IMR-90 (cell line): ENCODE measurements around the gene EHHADH. TPM values are rescaled to one million over a fixed set of nuclear protein-coding genes. Genes with fewer than 3 reads are reported as not detected.
A peak's percentile ranks its signal among the peaks of the same experiment; 100 is the strongest.

Source experiments
- ATAC-seq: fragments of 200-7000 bp; cut with Tn5 transposase; 2 replicates; pipeline ENCODE4 v1.9.1; 2020; ENCODE audit warnings: low read depth, mild to moderate bottlenecking, moderate library complexity
- BruUV-seq: library from RNA; stranded (reverse); fragments of 400-500 nt; replicated peaks from 2 replicates; lab custom pipeline; 2021; lab: Mats Ljungman, UMichigan
- CTCF ChIA-PET: fragments of 300-600 bp; formaldehyde crosslinking; extraction: SDS; loops from one replicate; lab custom pipeline; 2021; ENCODE audit warnings: antibody characterized with exemption; lab: Yijun Ruan, JAX
- POLR2A ChIA-PET: fragments of 300-600 bp; sonication (Branson Sonifier 250); formaldehyde crosslinking; loops from one replicate; lab custom pipeline; 2022; ENCODE audit warnings: antibody characterized with exemption; ENCODE audit not compliant: unreplicated experiment; lab: Charles Lee
- DNase-seq: peaks from one replicate; pipeline ENCODE4 v3.0.0; 2013
- H2AFZ ChIP-seq: replicated peaks from 2 replicates; pipeline ENCODE3; 2013; ENCODE audit warnings: low read length, mild to moderate bottlenecking; ENCODE audit not compliant: poor library complexity
- H2AK5ac ChIP-seq: 2 replicates; pipeline ENCODE4 v1.6.1; 2013; ENCODE audit warnings: low read depth, low read length, inconsistent platforms
- H2AK9ac ChIP-seq: replicated peaks from 2 replicates; pipeline ENCODE3; 2013; ENCODE audit warnings: mild to moderate bottlenecking, low read depth, low read length, moderate library complexity; ENCODE audit not compliant: poor library complexity
- H2BK120ac ChIP-seq: 2 replicates; pipeline ENCODE4 v1.6.1; 2013; ENCODE audit warnings: low read depth, low read length, inconsistent platforms
- H2BK15ac ChIP-seq: 3 replicates; pipeline ENCODE4 v1.6.1; 2013; ENCODE audit warnings: low read depth, low read length, inconsistent platforms
- H2BK20ac ChIP-seq: 2 replicates; pipeline ENCODE4 v1.6.1; 2013; ENCODE audit warnings: low read depth, mild to moderate bottlenecking, inconsistent platforms, low read length, moderate library complexity
- H2BK5ac ChIP-seq: 2 replicates; pipeline ENCODE4 v1.6.1; 2013; ENCODE audit warnings: mild to moderate bottlenecking, low read depth, low read length, inconsistent platforms; ENCODE audit not compliant: poor library complexity, severe bottlenecking
- H3K14ac ChIP-seq: replicated peaks from 2 replicates; pipeline ENCODE4 v1.6.1; 2013; ENCODE audit warnings: low read depth, low read length, inconsistent platforms
- H3K18ac ChIP-seq: 2 replicates; pipeline ENCODE4 v1.6.1; 2013; ENCODE audit warnings: low read depth, low read length, control low read depth
- H3K23ac ChIP-seq: 2 replicates; pipeline ENCODE4 v1.6.1; 2013; ENCODE audit warnings: low read depth, low read length, inconsistent platforms
- H3K27ac ChIP-seq: 2 replicates; pipeline ENCODE4 v1.5.1; 2013; ENCODE audit warnings: mild to moderate bottlenecking, control low read depth, low read length; ENCODE audit not compliant: insufficient read depth
- H3K27me3 ChIP-seq: 2 replicates; pipeline ENCODE4 v1.6.1; 2013; ENCODE audit warnings: low read length; ENCODE audit not compliant: control insufficient read depth, insufficient read depth
- H3K36me3 ChIP-seq: 2 replicates; pipeline ENCODE4 v1.6.1; 2013; ENCODE audit warnings: low read length, mixed read lengths; ENCODE audit not compliant: control insufficient read depth, insufficient read depth
- H3K4ac ChIP-seq: 2 replicates; pipeline ENCODE4 v1.6.1; 2013; ENCODE audit warnings: low read depth, low read length, inconsistent platforms
- H3K4me1 ChIP-seq: 2 replicates; pipeline ENCODE4 v1.6.1; 2013; ENCODE audit warnings: low read length, mixed read lengths; ENCODE audit not compliant: control insufficient read depth, insufficient read depth
- H3K4me2 ChIP-seq: 2 replicates; pipeline ENCODE4 v1.6.1; 2013; ENCODE audit warnings: low read depth, mild to moderate bottlenecking, control low read depth, low read length, moderate library complexity
- H3K4me3 ChIP-seq: 2 replicates; pipeline ENCODE4 v1.5.1; 2013; ENCODE audit warnings: low read depth, mild to moderate bottlenecking, control low read depth, low read length, moderate library complexity; ENCODE audit not compliant: insufficient read depth
- H3K56ac ChIP-seq: 2 replicates; pipeline ENCODE4 v1.6.1; 2013; ENCODE audit warnings: low read length, inconsistent platforms; ENCODE audit not compliant: insufficient read depth; ENCODE audit errors: extremely low read depth
- H3K79me1 ChIP-seq, 2 experiments: 2 replicates each; pipeline ENCODE4 v1.6.1; 2013; ENCODE audit warnings: low read length in 2 of 2, inconsistent platforms in 1 of 2, low read depth in 1 of 2
- H3K9ac ChIP-seq: 2 replicates; pipeline ENCODE4 v1.6.1; 2013; ENCODE audit warnings: low read depth, low read length, control low read depth
- H3K9me1 ChIP-seq: 2 replicates; pipeline ENCODE4 v1.6.1; 2013; ENCODE audit warnings: low read length, inconsistent platforms; ENCODE audit not compliant: insufficient read depth
- H3K9me3 ChIP-seq: 2 replicates; pipeline ENCODE4 v1.6.1; 2013; ENCODE audit warnings: low read length; ENCODE audit not compliant: control insufficient read depth, insufficient read depth
- H4K20me1 ChIP-seq: 2 replicates; pipeline ENCODE4 v1.6.1; 2013; ENCODE audit warnings: low read length, inconsistent platforms; ENCODE audit not compliant: insufficient read depth
- H4K5ac ChIP-seq: 2 replicates; pipeline ENCODE4 v1.6.1; 2013; ENCODE audit warnings: mild to moderate bottlenecking, low read depth, low read length, control low read depth
- H4K8ac ChIP-seq, 2 experiments: 2 replicates each; pipeline ENCODE4 v1.6.1; 2013; ENCODE audit warnings: low read depth in 2 of 2, low read length in 2 of 2, control low read depth in 1 of 2, inconsistent platforms in 1 of 2
- H4K91ac ChIP-seq: 2 replicates; pipeline ENCODE4 v1.6.1; 2013; ENCODE audit warnings: low read depth, low read length, inconsistent platforms; ENCODE audit not compliant: insufficient read depth
- BHLHE40 ChIP-seq: fragments of 150-350 bp; IDR thresholded peaks from 2 replicates; pipeline ENCODE4 v1.6.1; 2016; ENCODE audit warnings: mild to moderate bottlenecking, low read depth, low read length
- CEBPB ChIP-seq: IDR thresholded peaks from 2 replicates; pipeline ENCODE4 v1.6.1; 2012; ENCODE audit warnings: low read depth, low read length, improper control_type of control experiment
- CHD1 ChIP-seq: IDR thresholded peaks from 2 replicates; pipeline ENCODE4 v1.6.1; 2012; ENCODE audit warnings: low read depth, low read length, improper control_type of control experiment
- FOS ChIP-seq: fragments of 150-350 bp; IDR thresholded peaks from 2 replicates; pipeline ENCODE4 v1.6.1; 2016; ENCODE audit warnings: low read depth, low read length
- MAFK ChIP-seq: IDR thresholded peaks from 2 replicates; pipeline ENCODE4 v1.6.1; 2012; ENCODE audit warnings: low read depth, low read length, improper control_type of control experiment
- MAZ ChIP-seq: IDR thresholded peaks from 2 replicates; pipeline ENCODE4 v1.6.1; 2012; ENCODE audit warnings: low read depth, mild to moderate bottlenecking, low read length, improper control_type of control experiment, moderate library complexity, borderline replicate concordance
- MXI1 ChIP-seq: IDR thresholded peaks from 2 replicates; pipeline ENCODE4 v1.6.1; 2012; ENCODE audit warnings: low read depth, mild to moderate bottlenecking, low read length, moderate library complexity, borderline replicate concordance
- NFE2L2 ChIP-seq: fragments of 150-350 bp; IDR thresholded peaks from 2 replicates; pipeline ENCODE4 v1.6.1; 2016; ENCODE audit warnings: low read depth, mild to moderate bottlenecking, low read length
- POLR2A ChIP-seq: IDR thresholded peaks from 2 replicates; pipeline ENCODE4 v1.6.1; 2012; ENCODE audit warnings: mild to moderate bottlenecking, low read depth, low read length
- RAD21 ChIP-seq: IDR thresholded peaks from 2 replicates; pipeline ENCODE4 v1.6.1; 2012; ENCODE audit warnings: low read length, improper control_type of control experiment
- RCOR1 ChIP-seq: IDR thresholded peaks from 2 replicates; pipeline ENCODE4 v1.6.1; 2012; ENCODE audit warnings: mild to moderate bottlenecking, low read length, improper control_type of control experiment; ENCODE audit not compliant: insufficient replicate concordance
- RFX5 ChIP-seq: IDR thresholded peaks from 2 replicates; pipeline ENCODE4 v1.8.0; 2012; ENCODE audit warnings: low read depth, mild to moderate bottlenecking, low read length, moderate library complexity
- SMC3 ChIP-seq: fragments of 150-350 bp; IDR thresholded peaks from 2 replicates; pipeline ENCODE4 v1.6.1; 2016; ENCODE audit warnings: low read depth, mild to moderate bottlenecking, antibody characterized with exemption, low read length, moderate library complexity
- USF2 ChIP-seq: fragments of 150-350 bp; IDR thresholded peaks from 2 replicates; pipeline ENCODE4 v1.6.1; 2017; ENCODE audit warnings: mild to moderate bottlenecking, antibody characterized with exemption, low read length, low read depth
- WGBS, 2 experiments: methylation state at CpG; one replicate each; pipeline versions ENCODE4 v1.1.5 to v1.1.7; 2013; ENCODE audit warnings: missing lambda C conversion rate in 2 of 2; ENCODE audit not compliant: insufficient read length in 1 of 2; ENCODE audit errors: extremely low coverage in 2 of 2; 5-methylcytosine and 5-hydroxymethylcytosine counted together
- dilution Hi-C: fragments of 300-500 bp; cut with HindIII; formaldehyde crosslinking; loops from one replicate; pipeline ENCODE4 v1.14.3; 2018; ENCODE audit warnings: low sequenced_read_pairs; ENCODE audit not compliant: unreplicated experiment
- in situ Hi-C: fragments of 300-500 bp; cut with MboI; formaldehyde crosslinking; loops from 3 replicates; pipeline ENCODE4 v1.14.3; 2019; ENCODE audit warnings: low sequenced_read_pairs, inconsistent platforms, mixed read lengths
- intact Hi-C: fragments of 100-400 bp; cut with micrococcal nuclease; formaldehyde crosslinking; loops from 2 replicates; pipeline ENCODE4 v1.10.0; 2022
- polyA plus RNA-seq, 3 experiments: library from polyadenylated mRNA; depleted of rRNA; stranded (reverse); fragments of >200 nt; gene quantifications; 2 replicates each; pipeline ENCODE4 v1.2.3, GENCODE V29; 2012; ENCODE audit warnings: low replicate concordance in 1 of 3
- total RNA-seq: library from RNA; depleted of rRNA; stranded (reverse); fragments of >200 nt; gene quantifications from 2 replicates; pipeline ENCODE4 v1.2.3, GENCODE V29; 2012
- TF ChIP-seq, protein P1 (sequence below): fragments of 150-350 bp; IDR thresholded peaks from 2 replicates; pipeline ENCODE4 v1.6.1; 2016; ENCODE audit warnings: low read depth, mild to moderate bottlenecking, low read length, moderate library complexity, borderline replicate concordance

The EHHADH gene
- total and polyA plus RNA-seq, 2 of the 4 experiments (the other 2 are of a cell fraction), result 2.0 to 4.7 TPM

DNA sequence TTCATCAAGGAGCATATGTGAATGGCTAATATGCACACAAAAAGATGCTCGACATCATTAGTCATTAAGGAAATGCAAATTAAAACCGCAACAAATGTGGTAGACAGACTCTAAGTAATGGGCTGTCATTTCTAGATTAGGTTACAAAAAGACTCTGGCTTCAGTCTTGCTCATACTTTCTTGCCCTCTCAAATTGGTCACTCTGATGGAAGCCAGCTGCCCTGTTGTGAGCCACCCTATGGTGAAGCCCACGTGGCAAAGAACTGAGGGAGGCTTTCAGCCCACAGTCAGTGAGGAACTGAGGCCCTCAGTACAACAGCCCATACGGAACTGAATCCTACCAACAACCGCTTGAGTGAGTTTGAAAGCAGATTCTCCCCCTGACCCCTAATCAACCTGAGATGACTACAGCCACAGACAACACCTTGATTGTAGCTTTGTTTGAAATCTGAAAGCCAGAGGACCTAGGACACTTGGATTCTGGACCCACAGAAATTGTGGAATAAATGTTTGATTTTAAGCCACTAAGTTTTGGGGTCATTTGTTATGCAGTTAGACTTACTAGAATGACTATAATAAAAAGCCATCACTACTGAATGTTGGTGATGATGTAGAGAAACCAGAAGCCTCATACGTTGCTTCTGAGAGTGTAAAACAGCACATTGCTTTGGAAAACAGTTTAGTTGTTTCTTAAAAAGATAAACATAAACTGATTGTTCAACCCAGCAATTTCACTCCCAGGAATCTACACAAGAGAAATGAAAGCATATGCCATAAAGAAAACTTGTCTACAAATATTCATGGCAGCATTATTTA lies 45.7 kb downstream of the EHHADH start:
- no TSS peak for BruUV-seq
- CTCF ChIA-PET, result no interaction called here
- in situ Hi-C loops, result no loop called here
- TF ChIP-seq MAFK (no peak), CEBPB (no peak), RFX5 (no peak), RAD21 (no peak), SMC3 (no peak), USF2 (no peak), MXI1 (no peak), FOS (no peak), MAZ (no peak), CHD1 (no peak), NFE2L2 (no peak), RCOR1 (no peak), BHLHE40 (no peak), POLR2A (no peak)
- TF ChIP-seq, protein P1, sequence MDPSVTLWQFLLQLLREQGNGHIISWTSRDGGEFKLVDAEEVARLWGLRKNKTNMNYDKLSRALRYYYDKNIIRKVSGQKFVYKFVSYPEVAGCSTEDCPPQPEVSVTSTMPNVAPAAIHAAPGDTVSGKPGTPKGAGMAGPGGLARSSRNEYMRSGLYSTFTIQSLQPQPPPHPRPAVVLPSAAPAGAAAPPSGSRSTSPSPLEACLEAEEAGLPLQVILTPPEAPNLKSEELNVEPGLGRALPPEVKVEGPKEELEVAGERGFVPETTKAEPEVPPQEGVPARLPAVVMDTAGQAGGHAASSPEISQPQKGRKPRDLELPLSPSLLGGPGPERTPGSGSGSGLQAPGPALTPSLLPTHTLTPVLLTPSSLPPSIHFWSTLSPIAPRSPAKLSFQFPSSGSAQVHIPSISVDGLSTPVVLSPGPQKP, result no peak

More for the DNA sequence above, 45.7 kb downstream of the EHHADH start:
- dilution Hi-C loops, result no loop called here
- H3K23ac ChIP-seq, result no peak overlapping the region
- no peak overlapping the region for H2BK120ac ChIP-seq
- peaks cover 3% of the 10 kb centered on the region; the same call in 1 of the 2 replicates for H3K9me1 ChIP-seq
- POLR2A ChIA-PET, result no interaction called here
- H3K4me3 ChIP-seq, result no peak overlapping the region
- no peak overlapping the region for H2BK5ac ChIP-seq
- no peaks in the 10 kb centered on the region for H3K79me1 ChIP-seq
- intact Hi-C loops, result no loop called here
- H3K14ac ChIP-seq, result peak overlapping the region; percentile 42; the same call in 1 of the 2 replicates
- peak; percentile 61 for DNase-seq
- H3K4ac ChIP-seq, result no peak overlapping the region
- no peak overlapping the region for H3K4me2 ChIP-seq
- no CpG with 5 or more reads among the region's 6 CpGs for WGBS, 2 experiments
- no peaks in the 10 kb centered on the region for H3K4me1 ChIP-seq
- no peaks in the 10 kb centered on the region for H3K9me3 ChIP-seq
- H4K20me1 ChIP-seq, result no peaks in the 10 kb centered on the region
- peak overlapping the region; percentile 56 for H2AK9ac ChIP-seq
- no peak overlapping the region for H3K56ac ChIP-seq
- no peak overlapping the region for H2AK5ac ChIP-seq
- H2BK20ac ChIP-seq, result no peak overlapping the region
- peak; percentile 51; the same call in 1 of the 2 replicates for ATAC-seq
- no peaks in the 10 kb centered on the region for H3K36me3 ChIP-seq
- peak overlapping the region; percentile 38 for H2AFZ ChIP-seq
- no peak overlapping the region for H4K5ac ChIP-seq
- H3K27ac ChIP-seq, result no peak overlapping the region
- no peak overlapping the region for H3K18ac ChIP-seq
- no peak overlapping the region for H2BK15ac ChIP-seq
- H3K27me3 ChIP-seq, result no peaks in the 10 kb centered on the region
- no peak overlapping the region for H3K9ac ChIP-seq
- no peak overlapping the region for H4K8ac ChIP-seq
- no peak overlapping the region for H4K91ac ChIP-seq
